ENCODE measurements around the gene EHD3.
A peak's percentile ranks its signal among the peaks of the same experiment; 100 is the strongest.

EHD3 gene

DNA sequence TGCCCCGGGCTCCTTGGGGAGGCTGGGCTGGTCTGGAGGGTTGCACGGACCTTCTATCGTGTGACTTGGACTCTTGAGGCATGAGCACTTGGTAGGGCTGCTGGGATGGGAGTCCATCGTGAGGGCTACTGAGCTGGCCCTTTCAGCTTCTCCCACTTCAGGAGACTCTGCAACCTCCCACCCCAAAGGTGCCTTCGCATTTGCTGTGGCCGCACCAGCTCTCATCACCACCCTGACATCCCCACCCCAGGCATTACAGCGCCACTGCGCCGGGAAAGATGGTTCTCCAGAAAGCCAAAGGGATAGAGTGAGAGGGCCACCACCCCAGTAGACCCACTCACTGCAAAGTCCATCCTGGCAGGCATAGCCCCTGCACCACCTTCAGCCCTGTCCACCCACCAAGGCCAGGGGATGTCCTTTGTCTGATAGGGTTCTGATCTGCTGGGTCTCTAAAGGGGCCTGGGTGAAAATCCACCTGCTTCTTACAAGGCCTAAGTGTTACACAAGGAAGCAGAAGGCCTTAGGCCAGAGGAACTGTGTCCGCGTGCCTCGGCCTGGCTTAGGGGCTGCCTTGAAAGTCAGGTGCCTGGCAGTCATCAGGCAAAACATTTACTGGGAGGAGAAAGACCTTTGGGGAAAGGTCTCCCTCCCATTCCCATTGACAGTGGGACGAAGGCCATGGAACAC lies 5.1 kb downstream of the EHD3 start:
- peak; percentile 63 for DNase-seq (ENCODE audit: low spot score)
- H3K27ac ChIP-seq: peak overlapping the region; percentile 87 to 97
- peak overlapping the region; percentile 21 for H3K4me3 ChIP-seq
- TF ChIP-seq, protein P1, sequence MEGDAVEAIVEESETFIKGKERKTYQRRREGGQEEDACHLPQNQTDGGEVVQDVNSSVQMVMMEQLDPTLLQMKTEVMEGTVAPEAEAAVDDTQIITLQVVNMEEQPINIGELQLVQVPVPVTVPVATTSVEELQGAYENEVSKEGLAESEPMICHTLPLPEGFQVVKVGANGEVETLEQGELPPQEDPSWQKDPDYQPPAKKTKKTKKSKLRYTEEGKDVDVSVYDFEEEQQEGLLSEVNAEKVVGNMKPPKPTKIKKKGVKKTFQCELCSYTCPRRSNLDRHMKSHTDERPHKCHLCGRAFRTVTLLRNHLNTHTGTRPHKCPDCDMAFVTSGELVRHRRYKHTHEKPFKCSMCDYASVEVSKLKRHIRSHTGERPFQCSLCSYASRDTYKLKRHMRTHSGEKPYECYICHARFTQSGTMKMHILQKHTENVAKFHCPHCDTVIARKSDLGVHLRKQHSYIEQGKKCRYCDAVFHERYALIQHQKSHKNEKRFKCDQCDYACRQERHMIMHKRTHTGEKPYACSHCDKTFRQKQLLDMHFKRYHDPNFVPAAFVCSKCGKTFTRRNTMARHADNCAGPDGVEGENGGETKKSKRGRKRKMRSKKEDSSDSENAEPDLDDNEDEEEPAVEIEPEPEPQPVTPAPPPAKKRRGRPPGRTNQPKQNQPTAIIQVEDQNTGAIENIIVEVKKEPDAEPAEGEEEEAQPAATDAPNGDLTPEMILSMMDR (IDR thresholded peaks at IDR 0.05): no peak

DNA sequence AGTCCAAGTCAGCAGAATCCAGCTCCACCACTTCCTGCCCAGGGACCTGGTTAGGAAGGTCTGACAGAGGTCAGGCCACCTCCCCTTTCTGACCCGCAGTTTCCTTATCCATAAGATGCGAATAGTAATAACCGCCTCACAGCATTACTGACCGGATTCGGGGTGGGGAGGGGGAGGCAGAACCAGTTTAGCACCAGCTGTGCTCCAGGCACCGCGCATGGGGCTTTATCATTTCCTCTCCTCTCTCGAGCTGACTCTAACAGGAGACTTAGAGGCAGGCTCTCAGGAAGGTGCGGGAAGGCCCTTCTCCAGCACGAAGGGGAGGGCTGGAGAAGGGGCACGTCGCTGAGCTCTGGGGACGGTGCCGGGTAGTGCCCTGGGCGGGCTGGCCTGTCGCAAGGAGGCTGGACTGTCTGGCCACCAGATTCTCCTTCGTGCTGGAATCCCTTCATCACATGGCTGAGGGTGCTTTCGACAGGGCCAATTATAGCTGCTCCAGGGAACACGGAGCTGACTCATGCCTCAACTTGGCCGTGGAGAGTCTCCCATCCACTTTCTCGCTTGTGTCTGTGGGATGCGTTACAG lies 5.7 kb downstream of the EHD3 start:
- peak; percentile 91 for DNase-seq (ENCODE audit: low spot score)
- peak overlapping the region; percentile 21 for H3K4me3 ChIP-seq

DNA sequence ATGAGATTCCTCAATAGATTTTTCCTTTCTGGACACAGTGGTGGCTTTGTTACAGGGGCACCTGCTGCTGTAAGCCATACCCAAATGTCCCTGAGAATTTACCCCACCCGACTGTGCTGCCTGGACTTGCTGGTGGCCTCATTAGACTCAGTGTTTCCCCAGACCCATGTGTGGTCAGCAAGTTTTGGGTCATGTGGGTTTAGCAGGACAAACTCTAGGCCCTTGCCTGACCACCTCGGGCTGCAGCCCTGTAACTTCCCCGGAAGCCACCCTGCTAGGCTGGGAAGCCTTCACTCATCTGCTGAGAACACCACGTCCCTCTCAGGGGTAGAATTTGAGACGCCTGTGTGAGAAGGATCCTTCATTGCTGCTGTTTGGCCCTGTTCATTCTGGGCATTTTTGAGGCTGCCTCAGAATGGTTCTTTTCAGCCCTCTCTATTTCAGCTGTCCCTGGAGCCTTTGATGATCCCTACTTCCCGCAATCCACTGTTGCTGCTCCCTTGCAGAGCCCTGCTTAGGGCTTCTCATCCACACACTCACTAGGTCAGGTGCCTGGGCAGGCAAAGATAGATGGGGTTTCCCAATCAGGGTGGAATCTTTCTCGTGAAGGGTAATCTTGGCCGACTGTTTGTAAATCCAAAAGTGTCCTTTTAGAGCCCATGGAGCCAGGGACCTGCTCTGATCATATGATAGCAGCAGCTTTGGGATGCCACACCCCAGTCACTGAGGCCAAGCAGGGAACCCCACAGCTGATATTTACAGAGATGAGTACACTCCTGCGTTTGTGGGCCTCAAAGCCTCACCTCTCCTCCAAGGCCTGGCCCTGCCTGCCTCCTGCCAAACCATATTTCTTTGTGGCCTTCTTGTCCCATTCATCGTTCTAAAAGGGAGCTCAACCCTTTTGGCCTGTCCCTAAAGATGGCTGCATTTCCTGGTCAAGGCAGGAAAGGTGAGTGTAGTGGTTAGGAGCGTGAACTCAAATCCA lies 6.7 kb downstream of the EHD3 start:
- peak; percentile 69 for DNase-seq (ENCODE audit: low spot score)
- peak overlapping the region; percentile 21 for H3K4me3 ChIP-seq
- peak overlapping the region; percentile 87 to 97 for H3K27ac ChIP-seq
- TF ChIP-seq, protein P1 (IDR thresholded peaks at IDR 0.05): no peak

More for the DNA sequence above, 5.7 kb downstream of the EHD3 start:
- TF ChIP-seq, protein P1 (IDR thresholded peaks at IDR 0.05): no peak
- peak overlapping the region; percentile 87 to 97 for H3K27ac ChIP-seq

DNA sequence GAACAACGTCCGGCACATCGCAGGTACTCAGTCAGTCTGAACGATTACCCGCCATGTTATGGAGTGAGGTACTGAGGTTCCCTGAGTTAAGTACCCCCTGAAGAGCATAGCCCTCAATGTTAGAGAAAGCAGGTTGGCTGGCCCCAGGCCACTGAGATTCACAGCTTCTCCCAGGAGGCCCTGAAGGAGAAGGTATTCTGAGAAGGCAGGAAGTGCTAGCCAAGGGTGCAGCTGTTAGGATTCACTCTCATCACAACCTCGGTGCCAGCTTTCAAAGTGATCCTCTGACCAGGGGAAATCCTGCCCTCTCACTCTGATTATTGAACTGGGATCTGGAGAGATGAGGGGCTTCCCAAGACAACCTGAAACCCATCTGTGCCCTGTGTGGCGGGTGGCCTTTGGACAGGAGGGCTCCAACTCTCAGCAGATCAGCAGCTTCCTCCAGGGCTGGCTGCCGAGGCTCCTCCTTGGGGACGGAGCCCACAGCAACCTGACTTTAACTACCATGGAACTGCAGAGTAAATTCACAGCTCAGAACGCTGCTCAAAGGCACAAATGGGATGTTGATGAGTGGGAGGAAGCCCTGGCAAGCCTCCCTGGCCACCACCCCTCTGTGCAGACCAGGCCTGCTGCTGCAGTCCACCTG lies 7.8 kb downstream of the EHD3 start:
- peak; percentile 53 for DNase-seq (ENCODE audit: low spot score)
- TF ChIP-seq, protein P1 (IDR thresholded peaks at IDR 0.05): no peak
- Histone ChIP-seq H3K4me3 (no peak overlapping the region), H3K27ac (peak overlapping the region; percentile 87 to 97)

DNA sequence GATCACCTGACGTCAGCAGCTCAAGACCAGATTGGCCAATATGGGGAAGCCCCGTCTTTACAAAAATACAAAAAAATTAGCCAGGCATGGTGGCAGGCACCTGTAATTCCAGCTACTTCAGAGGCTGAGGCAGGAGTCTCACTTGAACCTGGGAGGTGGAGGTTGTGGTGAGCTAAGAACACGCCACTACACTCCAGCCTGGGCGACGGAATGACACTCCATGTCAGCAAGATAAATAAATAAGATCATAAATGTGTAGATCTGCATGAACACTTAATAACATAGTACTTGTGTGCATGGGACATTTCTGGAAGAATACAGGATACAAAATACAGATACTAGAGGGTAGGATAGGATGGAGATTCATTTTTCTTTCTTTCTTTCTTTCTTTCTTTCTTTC lies 9.1 kb downstream of the EHD3 start:
- TF ChIP-seq, protein P1 (IDR thresholded peaks at IDR 0.05): no peak
- DNase-seq (ENCODE audit: low spot score): no peak
- Histone ChIP-seq H3K27ac (no peak overlapping the region), H3K4me3 (no peak overlapping the region)

DNA sequence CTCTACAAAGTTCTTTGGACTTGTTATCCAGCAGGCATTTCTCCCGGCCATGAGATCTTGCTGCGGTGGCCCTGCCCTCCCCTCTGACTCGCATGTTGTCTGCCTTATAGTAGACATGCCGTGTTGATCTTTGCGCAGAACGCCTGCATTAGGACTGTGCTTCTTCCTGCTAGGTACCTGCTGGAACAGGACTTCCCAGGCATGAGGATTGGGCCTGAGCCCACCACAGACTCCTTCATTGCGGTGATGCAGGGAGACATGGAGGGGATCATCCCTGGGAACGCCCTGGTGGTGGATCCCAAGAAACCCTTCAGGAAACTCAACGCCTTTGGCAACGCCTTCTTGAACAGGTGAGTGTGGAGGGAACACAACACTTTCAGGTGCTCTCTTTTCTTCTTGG lies 10.1 kb downstream of the EHD3 start:
- TF ChIP-seq, protein P1 (IDR thresholded peaks at IDR 0.05): no peak
- no peak overlapping the region for H3K4me3 ChIP-seq
- H3K27ac ChIP-seq: no peak overlapping the region
- DNase-seq (ENCODE audit: low spot score): peak; percentile 56

Measured in coronary artery (tissue), 2 donors.